VCaP (cell line): ENCODE data around the gene HEG1.

ENCODE experiments used
- H3K27ac ChIP-seq: fragments of 450-650 bp; 2 replicates; pipeline ENCODE4 v1.5.1; 2017
- TF ChIP-seq, protein P1 (sequence below): fragments of 450-650 bp; conservative IDR thresholded peaks from 2 replicates; pipeline ENCODE4 v1.5.1; 2017; ENCODE audit warnings: mild to moderate bottlenecking, moderate library complexity

Gene HEG1

DNA sequence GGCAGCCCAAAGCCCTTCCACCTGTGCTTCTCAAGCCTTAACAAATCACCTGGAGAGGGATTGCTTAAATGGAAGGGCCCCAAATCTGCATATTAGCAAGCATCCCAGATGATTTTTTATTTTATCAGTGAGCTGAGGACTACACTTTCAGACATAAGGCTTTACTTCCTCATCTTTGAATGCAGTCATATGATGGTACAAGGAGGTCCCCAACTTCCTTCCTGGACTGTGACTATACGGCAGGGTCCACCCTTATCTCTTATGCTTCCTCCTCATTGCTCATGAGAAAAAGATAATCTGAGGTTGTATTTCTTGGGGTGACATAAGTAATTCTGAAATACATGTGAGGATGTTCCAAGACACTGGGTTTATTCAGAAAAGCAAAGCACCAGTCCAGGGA is 13.7 kb upstream of the HEG1 start:
- no peak overlapping the region for H3K27ac ChIP-seq
- TF ChIP-seq, protein P1, sequence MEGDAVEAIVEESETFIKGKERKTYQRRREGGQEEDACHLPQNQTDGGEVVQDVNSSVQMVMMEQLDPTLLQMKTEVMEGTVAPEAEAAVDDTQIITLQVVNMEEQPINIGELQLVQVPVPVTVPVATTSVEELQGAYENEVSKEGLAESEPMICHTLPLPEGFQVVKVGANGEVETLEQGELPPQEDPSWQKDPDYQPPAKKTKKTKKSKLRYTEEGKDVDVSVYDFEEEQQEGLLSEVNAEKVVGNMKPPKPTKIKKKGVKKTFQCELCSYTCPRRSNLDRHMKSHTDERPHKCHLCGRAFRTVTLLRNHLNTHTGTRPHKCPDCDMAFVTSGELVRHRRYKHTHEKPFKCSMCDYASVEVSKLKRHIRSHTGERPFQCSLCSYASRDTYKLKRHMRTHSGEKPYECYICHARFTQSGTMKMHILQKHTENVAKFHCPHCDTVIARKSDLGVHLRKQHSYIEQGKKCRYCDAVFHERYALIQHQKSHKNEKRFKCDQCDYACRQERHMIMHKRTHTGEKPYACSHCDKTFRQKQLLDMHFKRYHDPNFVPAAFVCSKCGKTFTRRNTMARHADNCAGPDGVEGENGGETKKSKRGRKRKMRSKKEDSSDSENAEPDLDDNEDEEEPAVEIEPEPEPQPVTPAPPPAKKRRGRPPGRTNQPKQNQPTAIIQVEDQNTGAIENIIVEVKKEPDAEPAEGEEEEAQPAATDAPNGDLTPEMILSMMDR: no peak

DNA sequence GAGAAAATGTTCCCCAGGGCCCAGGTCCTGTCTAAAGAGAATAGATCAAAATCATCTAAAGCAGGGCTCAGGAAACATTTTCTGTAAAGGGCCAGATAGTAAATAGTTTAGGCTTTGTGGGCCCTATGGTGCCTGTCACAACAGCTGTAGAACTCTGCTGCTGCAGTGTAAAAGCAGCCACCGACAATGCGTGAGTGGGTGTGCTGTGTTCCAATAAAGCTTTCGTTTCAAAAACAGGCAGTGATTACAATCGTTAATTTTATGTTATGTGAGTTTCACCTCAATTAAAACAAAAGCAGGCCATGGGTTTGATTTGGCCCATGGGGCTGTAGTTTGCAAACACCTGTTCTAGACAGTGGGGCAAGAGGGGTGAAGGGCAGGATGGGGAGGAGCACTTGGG is 12.5 kb upstream of the HEG1 start:
- TF ChIP-seq, protein P1: no peak
- no peak overlapping the region for H3K27ac ChIP-seq

DNA sequence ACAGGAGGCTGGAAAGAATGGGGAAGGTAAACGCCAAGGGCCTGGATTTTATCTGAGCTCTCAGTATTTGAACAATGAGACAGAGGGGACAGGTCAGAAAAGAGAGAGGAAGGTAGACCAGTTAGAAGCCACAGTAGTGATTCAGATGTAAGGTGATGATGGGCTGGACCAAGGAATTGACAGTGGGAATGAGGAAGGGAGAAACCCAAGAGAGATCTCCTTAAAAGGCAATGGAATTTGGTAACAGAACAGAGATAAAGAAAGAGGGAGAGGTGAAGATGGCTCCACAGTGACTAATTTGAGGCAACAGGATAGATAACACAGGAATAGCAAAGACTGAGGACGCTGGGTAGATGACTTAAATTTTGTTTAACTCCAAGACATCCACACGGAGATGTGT is 11.4 kb upstream of the HEG1 start:
- no peak overlapping the region for H3K27ac ChIP-seq

DNA sequence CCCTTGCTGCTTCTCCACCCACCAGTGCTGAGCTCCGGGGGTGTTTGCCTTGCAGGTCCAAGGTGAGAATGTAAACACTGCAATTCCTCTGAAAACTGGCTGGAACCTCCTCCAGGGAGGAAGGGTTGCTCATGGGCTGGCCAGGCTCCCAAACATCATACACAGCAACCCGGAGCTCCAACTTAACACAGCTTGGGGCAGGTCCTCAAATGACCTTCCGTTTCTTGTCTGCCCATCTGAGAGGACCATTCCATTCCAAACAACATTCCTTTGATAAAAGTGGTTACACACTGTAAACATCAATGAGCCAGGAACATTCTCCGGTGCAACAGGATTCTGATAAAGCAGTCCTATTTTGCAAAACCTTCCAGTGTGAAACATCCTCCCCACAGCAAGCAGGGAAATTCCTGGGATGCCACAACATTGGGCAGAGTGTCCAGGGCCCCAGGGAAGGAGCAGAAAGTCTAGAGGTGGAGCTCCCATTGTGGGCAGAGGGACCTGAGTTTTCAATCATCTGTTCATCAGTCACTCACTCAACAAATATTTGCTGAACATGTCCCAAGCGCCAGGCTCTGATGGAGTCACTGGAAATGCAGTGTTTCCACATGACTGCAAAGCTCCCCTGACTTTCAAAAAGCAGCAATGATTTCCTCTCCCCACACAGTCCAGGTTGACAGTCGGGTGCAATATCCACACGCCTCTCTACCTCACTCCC is 7.3 kb upstream of the HEG1 start:
- H3K27ac ChIP-seq: peak overlapping the region; percentile 86
- TF ChIP-seq, protein P1: no peak

More for the DNA sequence above, 11.4 kb upstream of the HEG1 start:
- TF ChIP-seq, protein P1: no peak

DNA sequence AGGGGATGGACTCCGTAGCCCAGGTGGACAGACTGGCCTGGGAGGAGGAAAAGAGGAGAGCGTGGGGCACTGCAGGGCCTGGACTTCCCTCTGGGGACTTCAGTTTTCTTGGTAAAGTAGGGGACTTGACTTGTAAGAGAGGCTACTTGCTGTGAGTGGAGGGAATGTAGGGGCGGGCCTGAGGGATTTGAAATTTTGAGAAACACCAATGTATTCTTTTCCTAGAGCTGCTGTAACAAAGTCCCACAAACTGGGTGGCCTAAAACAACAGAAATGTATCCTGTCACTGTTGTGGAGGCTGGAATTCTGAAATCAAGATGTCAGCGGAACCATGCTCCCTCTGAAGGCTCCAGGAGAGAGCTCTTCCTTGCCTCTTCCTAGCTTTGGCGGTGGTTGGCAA is 5.8 kb upstream of the HEG1 start:
- TF ChIP-seq, protein P1: no peak
- peak overlapping the region; percentile 86; the same call in 1 of the 2 replicates for H3K27ac ChIP-seq

DNA sequence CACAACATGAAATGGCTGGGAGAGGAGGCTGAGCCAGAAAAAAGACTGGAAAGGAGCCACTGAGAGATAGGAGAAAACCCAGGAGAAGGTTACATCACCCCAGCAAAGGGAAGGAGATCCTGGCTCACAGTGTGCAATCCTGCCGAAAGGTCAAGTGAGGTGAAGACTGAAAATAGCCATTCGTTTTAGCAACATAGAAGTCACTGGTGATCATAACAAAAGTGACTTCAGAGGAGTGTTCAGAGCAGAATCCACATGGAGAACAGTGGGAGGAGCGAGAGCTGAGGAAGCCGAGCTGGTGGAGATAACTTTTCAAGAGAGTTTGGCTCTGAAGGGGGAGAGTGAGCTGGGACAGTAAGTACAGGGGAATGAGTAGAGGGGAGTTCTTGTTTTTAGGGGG is 5.4 kb upstream of the HEG1 start:
- TF ChIP-seq, protein P1: no peak
- H3K27ac ChIP-seq: peak overlapping the region; percentile 86; the same call in 1 of the 2 replicates

DNA sequence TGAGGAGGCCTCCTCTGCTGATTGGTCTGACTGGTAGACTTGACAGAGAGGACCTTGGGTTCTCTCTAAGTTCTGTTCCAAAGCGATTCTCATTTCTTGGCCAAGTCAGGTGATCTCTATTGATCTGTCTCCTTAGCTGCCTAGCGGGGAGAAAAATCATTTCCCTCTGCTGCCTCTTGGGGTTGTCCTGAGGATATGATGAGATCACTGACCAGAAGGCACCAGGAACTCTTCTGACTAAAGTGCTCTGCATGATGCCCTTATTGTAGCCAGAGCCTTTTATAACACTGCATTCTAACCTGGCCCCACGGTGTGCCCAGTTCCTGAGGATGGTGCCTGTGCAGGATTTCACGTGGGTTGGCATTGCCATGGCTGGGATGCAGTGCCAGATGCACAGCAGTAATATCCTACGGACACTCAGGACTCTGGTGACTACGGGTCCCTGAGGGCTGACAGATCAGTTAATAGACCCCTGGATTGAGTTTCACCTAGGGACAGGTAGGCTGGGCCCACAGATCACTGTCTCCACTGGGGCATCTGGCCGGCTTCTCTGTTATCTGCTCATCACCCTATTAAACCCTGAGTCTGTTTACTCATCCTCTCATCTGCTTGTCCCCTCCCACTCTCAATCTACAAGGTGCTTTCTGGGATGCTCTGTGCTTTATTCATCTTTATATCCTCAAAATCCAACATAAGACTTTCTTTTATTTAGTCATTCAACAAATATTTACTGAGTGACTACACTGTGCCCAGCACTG is 3.9 kb upstream of the HEG1 start:
- H3K27ac ChIP-seq: peak overlapping the region; percentile 54; the same call in 1 of the 2 replicates
- TF ChIP-seq, protein P1: peak; percentile 30
